Hematopoietic multipotent progenitor cell treated with erythropoietin and hydrocortisone succinate and interleukin-3 and kit ligand, for 17 days (in vitro differentiated cells): ENCODE measurements around the gene HAGH.
"Not testable (repeated sequence)": the region's sequence is repeated elsewhere in the genome, so short reads cannot be mapped to it uniquely, and the experiment has no call there.

Experiments
- DNase-seq: peaks from one replicate; pipeline ENCODE4 v3.0.0-alpha.2; 2015; ENCODE audit warnings: low spot score

The HAGH gene

DNA sequence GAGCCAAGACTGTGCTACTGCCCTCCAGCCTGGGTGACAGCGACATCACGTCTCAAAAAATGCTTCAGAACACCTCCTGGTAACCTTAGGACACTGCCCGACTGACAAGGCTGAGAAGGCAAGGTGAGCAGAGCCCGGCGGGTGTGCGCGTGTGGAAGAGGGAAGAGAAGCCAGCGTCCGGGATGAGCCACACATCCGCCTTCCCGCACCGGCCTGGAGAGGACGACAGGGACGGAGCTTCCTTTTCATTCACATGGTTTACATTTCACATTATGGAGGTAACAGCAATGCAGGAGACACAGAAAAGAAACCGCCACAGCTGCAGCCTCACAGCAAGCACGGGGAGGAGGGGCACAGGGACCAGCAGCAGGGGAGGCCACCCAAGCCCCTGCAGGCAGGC, 16.5 kb downstream of the HAGH start:
- no peak for DNase-seq

DNA sequence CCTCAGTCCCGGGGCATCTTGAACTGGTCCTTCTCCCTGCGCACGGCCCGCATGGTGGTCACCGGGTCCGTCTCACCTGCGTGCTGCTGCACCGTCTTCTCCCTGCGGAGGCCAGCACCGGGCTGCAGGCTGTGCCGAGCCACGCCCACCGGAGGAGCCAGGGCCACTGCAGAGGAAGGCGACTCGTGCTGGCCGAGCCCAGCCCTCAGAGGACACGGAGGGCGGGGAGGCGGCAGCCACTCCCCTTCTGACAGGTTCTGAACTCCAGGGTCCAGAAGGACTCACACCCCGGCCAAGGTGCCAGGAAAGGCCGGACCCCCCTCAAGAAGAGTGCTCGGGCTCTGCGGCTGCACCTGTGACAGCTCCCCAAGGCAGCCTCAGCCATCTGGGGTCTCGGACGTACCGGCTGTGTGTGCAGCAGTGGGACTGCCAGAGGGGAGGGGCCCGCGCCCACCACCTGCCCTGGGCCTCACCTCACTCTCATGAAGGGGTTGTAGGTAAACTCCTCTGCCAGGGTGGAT, 17.3 kb downstream of the HAGH start:
- no peak for DNase-seq

DNA sequence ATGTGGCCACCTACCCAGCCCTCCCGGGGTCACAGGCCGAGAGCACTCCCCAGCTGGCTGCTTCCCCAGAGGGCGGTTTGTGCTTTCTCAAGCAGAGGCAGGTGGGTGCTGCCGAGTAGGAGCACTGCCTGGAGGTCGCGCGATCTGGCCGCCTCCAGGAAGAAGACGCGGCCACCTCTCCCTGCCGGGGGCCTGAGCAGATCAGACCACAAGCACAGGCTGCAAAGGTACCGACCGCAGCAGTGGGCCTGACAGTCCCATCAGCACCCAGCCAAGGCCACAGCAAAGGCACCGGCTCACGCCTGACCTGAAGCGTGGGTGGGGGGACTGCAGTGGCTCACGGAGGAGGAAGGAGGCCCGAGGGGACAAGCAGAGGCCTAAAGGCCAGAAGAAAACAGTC, 17.9 kb downstream of the HAGH start:
- DNase-seq = no peak

- DNase-seq = no peak
Measured at GRCh38 chr16:1807626-1808025, 19.0 kb downstream of the HAGH start.

- DNase-seq = no peak
Measured at GRCh38 chr16:1800701-1801100, 25.9 kb downstream of the HAGH start.

GRCh38 chr16:1799263-1799662, 27.4 kb downstream of the HAGH start:
- DNase-seq = not testable (repeated sequence)

- no peak for DNase-seq
Measured at GRCh38 chr16:1794908-1795666, 31.5 kb downstream of the HAGH start.

DNA sequence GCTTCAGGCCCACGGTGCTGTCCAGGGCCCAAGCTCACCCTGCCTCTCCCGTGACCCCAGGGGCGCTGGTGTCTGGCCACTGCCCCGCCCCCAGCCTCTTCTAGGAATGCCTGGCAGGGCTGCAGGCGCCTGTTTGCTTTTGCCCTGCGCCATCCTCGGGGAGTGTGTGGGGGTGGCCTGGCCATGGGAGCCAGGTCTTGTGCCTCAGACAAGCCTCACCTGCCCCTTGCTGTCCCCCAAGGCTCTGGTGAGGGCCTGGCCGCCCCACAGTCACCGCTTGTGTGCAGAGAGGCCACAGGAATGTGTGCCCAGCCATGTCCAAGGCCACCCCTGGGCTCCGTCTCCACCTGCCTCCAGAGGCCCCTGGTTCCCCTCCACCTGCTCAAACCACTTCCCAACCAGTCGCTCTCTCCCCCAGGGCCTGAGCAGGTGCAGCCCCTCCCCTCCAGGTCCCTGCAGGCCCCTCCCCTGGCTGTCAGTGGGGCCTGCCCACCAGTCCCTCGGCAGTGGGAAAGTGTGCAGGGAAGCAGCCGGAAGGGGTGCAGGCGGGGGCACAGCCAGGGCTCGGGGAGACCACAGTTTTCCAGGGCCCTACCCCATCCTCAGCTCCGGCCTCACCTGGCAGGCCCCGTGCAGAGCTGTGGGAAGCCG, 32.3 kb downstream of the HAGH start:
- no peak for DNase-seq

DNA sequence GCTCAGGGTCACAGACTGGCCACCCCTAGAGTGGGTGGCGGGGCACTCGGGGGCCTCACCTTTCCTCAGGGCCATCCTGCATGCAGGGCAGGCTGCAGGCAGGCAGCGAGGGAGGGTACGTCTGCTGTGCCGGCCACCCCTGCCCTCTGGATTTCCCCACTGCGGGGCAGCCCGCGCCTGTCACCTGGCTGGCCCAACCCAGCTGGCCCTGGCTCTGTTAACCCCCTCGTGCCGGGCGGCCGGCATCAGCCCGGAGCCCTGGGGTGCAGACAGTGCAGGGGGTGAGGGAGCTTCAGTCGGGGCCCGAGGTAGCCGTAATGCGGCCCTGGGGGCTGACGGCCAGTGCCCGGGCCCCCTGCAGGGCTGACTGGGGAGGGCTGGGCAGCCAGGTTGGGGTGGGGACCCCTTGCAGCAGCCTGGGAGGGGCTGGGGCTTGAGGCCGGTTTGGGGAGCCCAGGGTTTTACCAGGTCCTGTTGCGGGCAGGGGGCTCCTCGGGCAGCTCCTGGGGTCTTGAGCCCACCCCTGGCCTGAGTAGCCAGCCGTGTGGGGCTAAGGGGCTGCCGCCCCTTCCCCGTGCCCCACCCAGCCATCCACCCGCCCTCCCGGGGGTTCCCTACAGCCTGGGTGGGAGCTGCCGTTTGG, 32.9 kb downstream of the HAGH start, which contains the start of gene IGFALS:
IGFALS (minus strand) TSS at position 128 of the 643 bp plus-strand sequence; CDS start at position 75, 53 bp downstream.
- DNase-seq = no peak

GRCh38 chr16:1792836-1793577, 33.6 kb downstream of the HAGH start:
- DNase-seq = no peak

GRCh38 chr16:1791943-1792812, 34.4 kb downstream of the HAGH start:
- DNase-seq = no peak

GRCh38 chr16:1791256-1791942, 35.2 kb downstream of the HAGH start:
- no peak for DNase-seq

DNA sequence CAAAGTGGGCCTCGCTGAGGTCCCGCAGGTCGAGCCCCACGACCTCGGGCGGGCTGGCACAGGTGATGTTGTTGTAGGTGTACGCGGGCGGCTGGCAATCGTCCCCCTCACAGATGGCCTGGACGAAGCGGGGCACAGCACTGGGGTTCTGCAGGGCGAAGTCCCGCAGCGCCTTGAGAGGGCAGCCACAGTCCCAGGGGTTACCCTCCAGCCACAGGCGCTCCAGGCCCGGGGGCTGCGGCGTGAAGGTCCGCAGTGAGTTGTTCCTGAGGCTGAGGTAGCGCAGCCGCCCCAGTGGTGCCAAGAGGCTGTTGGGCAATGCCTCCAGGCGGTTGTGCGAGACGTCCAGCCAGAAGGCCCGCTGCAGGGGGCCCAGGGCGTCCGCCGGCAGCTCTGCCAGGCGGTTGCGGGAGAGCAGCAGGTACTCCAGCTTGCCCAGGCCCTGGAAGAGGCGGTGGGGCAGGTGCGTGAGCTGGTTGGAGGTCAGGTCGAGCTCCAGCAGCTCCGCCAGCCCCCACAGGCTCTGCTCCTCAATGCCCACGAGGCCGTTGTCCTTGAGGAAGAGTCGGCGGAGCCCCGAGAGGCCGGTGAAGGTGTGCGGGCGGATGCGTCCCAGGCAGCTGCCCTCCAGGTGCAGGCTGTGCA, 35.9 kb downstream of the HAGH start:
- DNase-seq = no peak

GRCh38 chr16:1790261-1790610, 36.4 kb downstream of the HAGH start:
- no peak for DNase-seq

GRCh38 chr16:1789643-1790045, 37.0 kb downstream of the HAGH start:
- DNase-seq = no peak

DNA sequence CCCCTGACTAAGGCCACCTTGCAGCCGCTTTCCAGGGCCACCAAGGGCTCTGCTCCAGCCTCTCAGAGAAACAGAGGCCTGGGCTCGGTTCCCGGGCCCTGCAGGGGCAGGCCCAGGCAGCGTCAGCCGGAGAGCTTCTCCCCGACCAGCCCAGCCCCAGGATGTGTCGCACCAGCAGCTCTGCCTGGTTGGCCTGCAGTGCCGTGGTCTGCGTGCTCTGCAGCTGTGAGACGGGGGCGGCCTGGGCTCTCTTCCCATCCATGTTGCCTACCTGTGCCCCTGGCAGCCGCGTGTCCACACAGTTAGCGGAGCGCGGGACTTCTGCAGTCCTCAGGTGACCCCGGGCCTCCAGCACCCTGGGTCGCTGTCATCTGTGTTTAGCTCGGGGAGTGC, 37.9 kb downstream of the HAGH start:
- DNase-seq = no peak

DNA sequence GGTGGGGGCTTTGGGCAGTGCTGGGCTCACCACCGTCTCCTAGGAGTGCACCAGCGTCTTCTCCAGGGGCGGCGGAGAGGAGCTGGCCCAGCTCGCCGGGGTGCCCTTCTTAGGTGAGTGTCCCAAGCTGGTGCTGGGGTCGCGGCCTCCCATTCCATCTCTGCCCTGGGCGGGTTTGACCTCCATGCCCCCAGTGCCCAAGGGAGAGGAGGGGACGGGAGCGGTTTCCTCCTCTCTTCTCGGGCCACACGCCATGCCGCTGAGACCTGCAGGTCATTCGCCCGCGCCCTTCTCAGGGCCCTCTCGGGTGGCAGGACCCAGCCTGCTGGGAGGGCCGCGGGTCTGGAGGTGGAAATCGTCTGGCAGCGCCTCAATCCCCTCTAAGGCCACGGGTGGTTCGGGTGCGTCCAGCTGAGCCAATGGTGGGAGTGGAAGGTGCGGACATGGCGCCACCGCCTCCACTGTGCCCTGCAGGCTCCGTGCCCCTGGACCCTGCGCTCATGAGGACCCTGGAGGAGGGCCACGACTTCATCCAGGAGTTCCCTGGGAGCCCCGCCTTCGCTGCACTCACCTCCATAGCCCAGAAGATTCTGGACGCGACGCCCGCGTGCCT, 38.4 kb downstream of the HAGH start:
- no peak for DNase-seq

- DNase-seq = no peak
Measured at GRCh38 chr16:1787322-1788094, 39.1 kb downstream of the HAGH start.

DNA sequence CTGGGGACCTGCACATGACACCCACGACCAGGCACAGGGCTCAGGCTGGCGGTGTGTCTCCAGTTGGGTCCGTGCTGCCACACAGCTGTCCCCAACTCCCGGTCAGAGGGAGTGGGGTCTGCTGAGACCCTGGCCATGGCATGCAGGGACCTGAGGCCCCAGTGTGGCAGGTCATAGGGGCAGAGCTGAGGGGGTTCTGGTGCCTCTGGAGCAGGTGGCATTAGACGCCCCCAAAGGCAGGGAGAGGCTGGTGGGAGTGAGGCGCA, 39.6 kb downstream of the HAGH start:
- DNase-seq = no peak
